ENCODE measurements around the gene LRRC71.

The LRRC71 gene

DNA sequence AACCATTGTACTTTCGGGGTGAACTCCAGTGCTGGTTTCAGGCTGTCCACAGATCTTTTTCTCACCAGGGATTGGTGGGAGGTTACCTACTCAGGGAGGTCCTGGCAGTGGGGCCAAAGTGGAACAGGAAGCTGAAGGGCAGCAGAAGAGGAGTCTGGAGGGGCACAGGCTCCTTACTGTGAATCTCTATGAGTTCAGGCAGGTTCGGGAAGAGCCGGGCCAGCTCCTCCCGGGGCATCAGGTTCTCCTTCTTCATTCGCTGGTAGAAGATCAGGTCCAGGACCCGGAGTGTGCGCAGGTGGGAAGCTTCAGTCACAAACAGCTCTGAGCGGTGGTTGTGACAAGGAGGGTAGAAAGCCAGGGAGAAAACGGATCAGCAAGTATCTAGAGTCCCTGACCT is 26.7 kb downstream of the LRRC71 start:
- DNase-seq (ENCODE audit: low read depth, low spot score), result no peak

DNA sequence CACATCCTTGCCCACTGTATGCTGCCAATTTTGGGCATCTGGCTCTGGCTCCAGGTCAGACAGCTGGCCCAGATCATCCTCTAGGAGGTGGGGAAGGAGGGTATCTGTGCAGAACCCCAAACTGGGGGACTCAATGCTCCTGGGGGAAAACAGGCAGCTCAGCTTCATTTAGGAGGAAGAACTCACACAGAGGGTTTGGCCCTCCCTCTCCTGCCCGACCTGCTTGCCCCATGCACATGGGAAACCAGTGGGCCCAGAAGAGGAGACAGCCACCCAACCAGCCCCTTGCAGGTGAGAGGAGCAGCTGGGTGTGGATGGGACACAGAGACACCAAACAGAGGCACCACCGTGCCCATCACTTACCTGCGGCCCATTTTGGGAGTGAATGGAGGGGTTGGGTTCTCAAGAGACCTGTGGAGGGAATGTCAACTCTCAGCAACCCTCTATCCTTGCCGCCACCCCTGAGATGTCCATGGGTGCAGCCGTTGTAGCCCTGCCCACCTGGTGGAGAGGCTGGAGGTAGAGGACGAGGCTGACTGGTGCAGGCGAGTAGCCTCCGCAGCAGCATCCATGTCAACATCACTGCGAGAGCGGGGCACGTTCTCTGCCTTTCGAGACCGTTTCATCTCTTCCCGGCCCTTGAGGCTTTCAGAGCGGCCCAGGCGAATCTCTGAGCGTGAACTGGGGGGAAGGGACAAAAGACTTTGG is 27.5 kb downstream of the LRRC71 start:
- no peak for DNase-seq (ENCODE audit: low read depth, low spot score)

- DNase-seq (ENCODE audit: low read depth, low spot score), result no peak
Measured at GRCh38 chr1:156948708-156949107, 28.3 kb downstream of the LRRC71 start.

- DNase-seq (ENCODE audit: low read depth, low spot score), result no peak
Measured at GRCh38 chr1:156949127-156949526, 28.7 kb downstream of the LRRC71 start.

GRCh38 chr1:156951371-156951770 is 30.9 kb downstream of the LRRC71 start:
- DNase-seq (ENCODE audit: low read depth, low spot score), result no peak

DNA sequence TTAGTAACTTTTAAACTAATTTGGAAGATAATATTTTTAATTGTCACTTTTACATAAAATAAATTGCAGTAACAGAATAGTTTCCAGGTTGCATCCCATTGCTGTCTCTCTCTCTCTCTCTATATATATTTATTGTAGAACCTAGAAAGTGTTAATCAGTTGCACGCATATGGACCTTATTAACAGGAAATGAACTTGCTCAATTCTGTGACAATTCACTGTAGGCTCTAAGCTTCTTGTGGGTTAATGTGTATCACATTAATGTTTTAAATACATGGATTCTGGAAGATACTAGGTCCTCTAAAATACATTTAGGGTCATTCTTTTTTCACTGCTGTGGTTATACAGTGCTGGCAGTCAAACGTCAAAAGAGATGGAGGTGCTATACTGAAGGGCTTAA is 33.1 kb downstream of the LRRC71 start:
- no peak for DNase-seq (ENCODE audit: low read depth, low spot score)

- no peak for DNase-seq (ENCODE audit: low read depth, low spot score)
Measured at GRCh38 chr1:156956333-156956732, 35.9 kb downstream of the LRRC71 start.

- no peak for DNase-seq (ENCODE audit: low read depth, low spot score)
Measured at GRCh38 chr1:156957634-156958033, 37.2 kb downstream of the LRRC71 start.

DNA sequence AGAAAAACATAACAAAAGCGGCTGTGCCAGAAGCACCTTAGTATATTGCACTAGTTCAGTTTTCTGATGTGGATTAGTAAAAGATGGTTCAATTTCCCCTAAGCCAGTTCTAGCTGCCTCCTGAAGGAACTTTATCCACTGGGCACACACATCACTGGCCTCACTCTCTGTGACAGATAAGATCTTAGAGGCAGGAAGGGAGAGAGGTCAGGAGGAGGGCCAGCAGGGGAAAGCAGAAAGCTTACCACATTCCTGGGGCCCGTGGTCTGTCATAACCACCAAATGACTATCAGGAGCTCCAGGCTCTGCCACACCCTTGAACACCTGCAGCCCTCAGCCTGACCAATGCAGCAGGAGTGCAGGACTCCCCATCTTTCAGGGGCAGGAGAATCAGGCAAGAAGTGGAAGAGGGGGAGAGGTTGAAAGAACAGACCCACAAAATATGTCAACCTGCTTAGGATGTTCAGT is 37.8 kb downstream of the LRRC71 start:
- DNase-seq (ENCODE audit: low read depth, low spot score), result no peak

GRCh38 chr1:156959414-156959813 is 39.0 kb downstream of the LRRC71 start:
- no peak for DNase-seq (ENCODE audit: low read depth, low spot score)

DNA sequence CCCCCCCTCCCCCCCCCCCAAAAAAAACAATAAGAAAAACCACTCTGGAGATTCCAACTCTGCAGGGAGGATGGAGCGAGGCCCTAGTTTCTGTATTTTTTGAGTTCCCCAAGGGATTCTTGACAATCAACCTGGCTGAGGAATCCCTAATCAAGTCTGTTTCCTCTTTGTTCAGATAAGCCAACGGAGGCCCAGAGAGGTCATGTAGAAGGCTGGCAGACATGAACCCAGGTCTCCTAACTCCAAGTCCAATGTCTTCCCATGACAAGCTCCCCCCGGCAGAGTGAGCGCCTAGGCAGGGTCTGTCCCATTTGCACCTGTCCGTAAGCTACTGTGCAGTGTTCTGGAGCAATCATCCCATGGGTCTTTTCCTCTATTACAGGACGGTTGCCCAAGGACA is 39.5 kb downstream of the LRRC71 start:
- no peak for DNase-seq (ENCODE audit: low read depth, low spot score)

- DNase-seq (ENCODE audit: low read depth, low spot score), result no peak
Measured at GRCh38 chr1:156961709-156962108, 41.3 kb downstream of the LRRC71 start.

DNA sequence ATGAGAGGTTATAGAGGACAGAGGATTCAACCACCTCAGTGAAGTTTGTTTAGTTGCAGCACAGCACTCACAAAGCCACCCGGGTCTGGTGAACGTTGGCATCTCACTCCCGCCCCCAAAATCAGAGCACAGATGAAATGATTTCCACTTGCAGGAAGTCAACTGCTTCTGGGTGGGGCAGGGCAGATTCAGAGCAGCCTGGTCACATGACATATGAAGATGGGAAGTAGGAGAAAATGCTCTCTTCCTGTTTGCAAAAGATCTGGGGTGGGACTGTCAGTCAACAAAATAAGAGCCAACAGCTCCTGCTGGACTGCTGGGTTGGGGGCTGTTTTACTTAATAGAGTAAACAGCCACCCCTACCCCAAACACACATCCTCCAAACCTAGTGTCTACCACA is 43.2 kb downstream of the LRRC71 start:
- no peak for DNase-seq (ENCODE audit: low read depth, low spot score)

- no peak for DNase-seq (ENCODE audit: low read depth, low spot score)
Measured at GRCh38 chr1:156964441-156964840, 44.0 kb downstream of the LRRC71 start.

- no peak for DNase-seq (ENCODE audit: low read depth, low spot score)
Measured at GRCh38 chr1:156969496-156969895, 49.1 kb downstream of the LRRC71 start.

DNA sequence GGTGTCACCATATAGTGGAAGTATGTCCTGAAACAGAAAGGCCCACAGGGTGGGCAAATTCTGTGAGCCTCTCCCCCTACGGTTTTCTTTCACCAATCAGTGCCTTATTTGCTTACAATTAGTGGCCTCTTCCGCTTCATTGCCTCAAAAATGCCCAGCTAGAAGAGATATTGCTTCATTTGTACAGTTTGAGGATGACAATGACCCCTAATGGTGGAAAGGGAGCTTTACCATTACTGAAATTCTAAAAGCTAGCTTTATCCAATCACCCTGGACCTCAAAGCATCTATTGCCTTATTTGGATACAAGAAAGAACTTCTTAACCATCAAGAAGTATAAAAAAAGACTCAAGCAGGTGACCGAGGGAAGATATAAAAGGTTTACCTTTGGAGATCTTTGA is 49.6 kb downstream of the LRRC71 start:
- no peak for DNase-seq (ENCODE audit: low read depth, low spot score)

- no peak for DNase-seq (ENCODE audit: low read depth, low spot score)
Measured at GRCh38 chr1:156973417-156973816, 53.0 kb downstream of the LRRC71 start.

- DNase-seq (ENCODE audit: low read depth, low spot score), result no peak
Measured at GRCh38 chr1:156975084-156975483, 54.7 kb downstream of the LRRC71 start.

GRCh38 chr1:156980551-156980950 is 60.1 kb downstream of the LRRC71 start:
- DNase-seq (ENCODE audit: low read depth, low spot score), result no peak

All from smooth muscle cell of the brain vasculature (primary cell).